HG02938 (cell line): Measurements from ENCODE around the gene CHST11.
A peak's percentile ranks its signal among the peaks of the same experiment; 100 is the strongest.

ENCODE experiments used
- ATAC-seq: cut with Tn5 transposase; IDR thresholded peaks from one replicate; pipeline ENCODE4 v1.9.1; 2021; ENCODE audit warnings: mild to moderate bottlenecking, moderate library complexity; ENCODE audit not compliant: unreplicated experiment

The CHST11 gene

GRCh38 chr12:104709692-104710435, 253.1 kb downstream of the CHST11 start:
- ATAC-seq, result no peak

- no peak for ATAC-seq
Observed at GRCh38 chr12:104710940-104711689, 254.4 kb downstream of the CHST11 start.

DNA sequence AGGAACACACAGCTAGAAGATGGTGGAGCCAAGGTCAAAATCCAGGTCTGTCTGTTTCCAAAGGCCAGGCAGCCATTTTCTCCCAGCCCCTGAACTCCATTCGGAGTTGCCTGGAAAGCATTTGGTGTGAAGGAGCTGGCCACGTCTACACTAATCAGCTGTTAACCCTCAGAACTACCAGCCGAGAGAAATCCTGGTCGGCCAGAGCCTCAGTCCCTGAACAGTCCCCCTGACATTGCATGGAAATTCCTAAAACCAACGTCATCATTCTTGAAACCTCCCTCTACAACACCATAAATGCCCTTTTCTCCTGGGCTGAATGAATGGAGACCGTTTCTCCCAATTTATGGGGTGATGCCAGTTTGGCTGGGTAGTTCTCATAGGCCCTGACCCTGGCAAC, 255.7 kb downstream of the CHST11 start:
- no peak for ATAC-seq

GRCh38 chr12:104712968-104713367, 256.2 kb downstream of the CHST11 start:
- ATAC-seq, result no peak

DNA sequence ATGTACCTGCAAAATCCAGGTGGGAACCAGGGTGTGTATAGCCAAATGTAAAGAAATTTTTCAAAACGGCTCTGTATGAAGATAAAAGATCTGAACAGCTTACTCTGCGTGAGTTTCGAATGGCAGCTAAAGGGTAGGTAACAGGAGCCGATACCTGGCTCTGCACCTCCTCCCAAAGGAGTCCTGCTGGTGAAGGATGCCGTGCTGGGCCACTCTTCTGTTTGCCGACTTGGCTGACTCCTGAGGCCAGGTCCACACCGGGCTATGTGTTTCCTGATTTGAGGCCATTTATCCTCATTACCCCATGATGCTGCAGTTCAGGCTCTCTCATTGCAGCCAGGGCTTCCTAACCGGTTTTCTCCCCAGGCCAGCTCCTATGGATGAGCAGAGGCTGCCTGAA, 256.7 kb downstream of the CHST11 start:
- no peak for ATAC-seq

- no peak for ATAC-seq
Observed at GRCh38 chr12:104714369-104714768, 257.6 kb downstream of the CHST11 start.

GRCh38 chr12:104716172-104716571, 259.4 kb downstream of the CHST11 start:
- ATAC-seq, result no peak

GRCh38 chr12:104718304-104718929, 261.7 kb downstream of the CHST11 start:
- no peak for ATAC-seq

DNA sequence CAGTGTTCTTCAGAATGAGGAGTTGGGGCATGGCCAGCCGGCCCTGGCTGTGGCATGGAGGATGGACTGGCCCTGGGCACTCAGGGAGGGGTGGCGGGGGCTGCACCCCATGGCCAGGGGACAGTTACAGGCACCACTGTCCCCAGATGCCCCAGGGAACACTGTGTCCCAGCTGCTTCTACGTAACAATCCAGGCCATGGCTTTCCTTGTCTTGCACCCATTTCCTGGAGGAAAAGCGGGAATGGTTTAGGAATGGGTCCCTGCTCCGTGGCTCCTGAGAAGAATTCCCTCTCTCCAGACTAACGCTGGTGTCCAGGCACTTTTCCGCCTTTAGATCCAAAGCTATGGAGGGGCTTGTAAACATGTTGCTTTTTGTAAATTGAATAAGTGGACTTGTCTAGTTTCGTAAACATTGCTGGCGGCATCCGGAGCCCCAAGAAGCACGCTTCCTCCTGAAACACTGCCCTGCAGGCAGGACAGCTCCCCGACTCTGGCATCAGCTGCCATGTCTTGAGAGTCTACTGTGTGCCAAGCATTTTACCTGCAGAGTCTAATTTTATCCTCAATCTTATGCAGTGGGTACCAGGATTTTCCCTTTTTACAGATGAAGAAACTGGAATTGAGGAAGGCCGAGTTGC, 263.1 kb downstream of the CHST11 start:
- ATAC-seq, result no peak

GRCh38 chr12:104720339-104721038, 263.7 kb downstream of the CHST11 start:
- ATAC-seq, result peak; percentile 52

GRCh38 chr12:104721039-104721405, 264.3 kb downstream of the CHST11 start:
- no peak for ATAC-seq

DNA sequence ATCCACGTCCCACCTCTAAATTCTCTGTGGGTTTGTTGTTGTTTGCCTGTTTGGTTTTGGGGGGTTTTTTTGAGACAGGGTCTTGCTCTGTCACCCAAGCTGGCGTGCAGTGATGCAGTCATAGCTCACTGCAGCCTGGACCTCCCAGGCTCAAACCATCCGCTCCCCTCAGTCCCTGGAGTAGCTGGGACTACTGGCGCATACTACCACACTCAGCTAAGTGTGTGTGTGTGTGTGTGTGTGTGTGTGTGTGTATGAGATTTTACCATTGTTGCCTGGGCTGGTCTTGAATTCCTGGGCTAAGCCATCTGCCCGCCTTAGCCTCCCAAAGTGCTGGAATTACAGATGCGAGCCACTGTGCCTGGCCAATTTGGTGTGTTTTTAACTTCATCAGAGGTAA, 265.2 kb downstream of the CHST11 start:
- ATAC-seq, result no peak

GRCh38 chr12:104722601-104723534, 266.1 kb downstream of the CHST11 start:
- no peak for ATAC-seq

- ATAC-seq, result no peak
Observed at GRCh38 chr12:104723895-104724294, 267.1 kb downstream of the CHST11 start.

DNA sequence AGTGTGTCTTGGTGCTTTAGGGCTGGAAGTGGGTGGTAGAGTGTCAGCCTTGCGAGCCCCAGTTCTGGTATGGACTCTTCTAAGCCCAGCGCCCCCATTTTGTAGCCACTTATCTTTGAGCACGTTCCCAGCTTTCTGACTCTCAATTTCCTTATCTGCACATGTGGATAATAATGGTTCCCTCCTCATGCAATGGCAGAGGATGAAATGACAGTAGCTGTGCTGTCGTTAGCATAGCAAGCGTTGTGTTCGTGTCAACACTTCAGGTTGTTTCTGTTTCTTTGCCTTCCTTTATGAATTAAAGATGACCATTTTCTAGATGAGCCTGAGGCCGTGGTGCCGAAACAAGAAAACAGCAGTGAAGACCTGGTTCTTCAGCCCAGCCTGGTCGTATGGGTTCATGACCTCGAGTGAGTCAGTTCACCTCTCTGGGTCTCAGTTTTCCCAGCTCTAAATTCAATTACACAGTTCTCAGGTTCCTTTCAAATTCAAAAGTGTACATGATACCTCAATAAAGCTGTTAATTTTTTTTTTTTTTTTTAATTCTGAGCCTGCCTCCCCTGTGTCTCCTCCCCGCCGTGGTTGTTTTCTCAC, 268.3 kb downstream of the CHST11 start:
- ATAC-seq, result no peak

DNA sequence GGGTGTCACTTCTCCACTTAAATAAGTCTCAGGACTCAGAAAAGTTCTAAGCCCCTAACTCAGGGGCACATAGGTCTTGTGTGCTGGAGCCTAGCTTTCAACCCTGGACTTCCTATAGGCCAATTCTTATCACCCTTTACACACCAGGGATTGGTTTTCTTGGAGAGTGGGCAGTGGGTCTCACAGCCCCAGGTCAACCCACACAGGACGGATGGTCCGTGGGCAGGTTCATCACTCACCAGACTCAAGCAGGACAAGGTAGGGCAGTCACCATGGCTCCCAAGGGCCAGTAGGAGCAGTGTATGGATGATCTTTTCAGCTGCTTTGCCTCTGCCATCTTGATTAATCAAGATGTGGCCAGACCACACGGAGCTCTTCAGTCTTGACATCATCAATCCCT, 268.9 kb downstream of the CHST11 start:
- no peak for ATAC-seq

GRCh38 chr12:104727726-104728465, 271.1 kb downstream of the CHST11 start:
- no peak for ATAC-seq

DNA sequence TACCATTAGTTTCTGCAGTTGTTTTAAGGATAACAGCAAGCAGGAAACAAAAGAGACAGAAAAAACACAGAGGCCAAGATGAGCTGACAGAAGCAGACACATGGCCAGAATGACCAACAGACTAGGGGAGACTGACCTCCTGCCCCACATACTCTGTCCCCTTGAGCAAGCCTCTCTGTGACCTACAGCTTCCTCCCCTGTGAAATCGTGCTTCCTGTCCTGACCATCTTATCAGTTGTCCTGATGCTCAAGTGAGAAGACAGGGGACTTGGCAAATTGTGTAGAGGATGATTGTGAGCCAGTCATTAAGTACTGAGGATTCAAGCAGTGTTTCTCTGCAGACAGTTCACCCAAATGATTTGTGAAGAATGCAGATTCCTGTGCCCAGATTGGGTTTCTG, 272.3 kb downstream of the CHST11 start:
- no peak for ATAC-seq
